ENCODE data around the gene MAP3K4.
"Not testable (repeated sequence)": the region's sequence is repeated elsewhere in the genome, so short reads cannot be mapped to it uniquely, and the experiment has no call there.

MAP3K4 gene

DNA sequence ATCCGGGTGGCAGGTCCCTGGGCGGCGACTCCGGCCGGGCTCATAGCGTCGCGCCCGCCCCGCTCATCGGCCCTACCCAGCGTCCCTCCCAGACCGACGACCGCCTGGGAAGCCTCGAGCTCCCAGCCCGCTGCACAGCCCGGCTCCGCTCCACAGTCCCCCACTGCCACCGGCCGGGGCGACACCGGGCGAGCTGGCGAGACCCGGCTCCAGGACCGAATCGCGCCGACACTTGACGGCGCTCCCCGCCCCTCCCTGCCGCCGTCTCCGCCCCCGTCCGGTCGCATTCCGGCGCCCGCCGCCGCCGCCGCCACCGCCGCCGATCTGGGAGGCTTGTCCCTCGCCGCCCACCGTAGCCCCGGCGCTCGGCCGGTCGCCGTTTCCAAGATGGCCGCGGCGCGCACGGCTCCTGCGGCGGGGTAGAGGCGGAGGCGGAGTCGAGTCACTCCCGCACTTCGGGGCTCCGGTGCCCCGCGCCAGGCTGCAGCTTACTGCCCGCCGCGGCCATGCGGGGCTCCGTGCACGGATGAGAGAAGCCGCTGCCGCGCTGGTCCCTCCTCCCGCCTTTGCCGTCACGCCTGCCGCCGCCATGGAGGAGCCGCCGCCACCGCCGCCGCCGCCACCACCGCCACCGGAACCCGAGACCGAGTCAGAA is at the start of gene MAP3K4:
Gene MAP3K4, plus strand, starts transcription at position 364 of the 655 bp plus-strand sequence. Its CDS starts 163 bp downstream, at position 527.
- DNase-seq = peak; percentile 85

DNA sequence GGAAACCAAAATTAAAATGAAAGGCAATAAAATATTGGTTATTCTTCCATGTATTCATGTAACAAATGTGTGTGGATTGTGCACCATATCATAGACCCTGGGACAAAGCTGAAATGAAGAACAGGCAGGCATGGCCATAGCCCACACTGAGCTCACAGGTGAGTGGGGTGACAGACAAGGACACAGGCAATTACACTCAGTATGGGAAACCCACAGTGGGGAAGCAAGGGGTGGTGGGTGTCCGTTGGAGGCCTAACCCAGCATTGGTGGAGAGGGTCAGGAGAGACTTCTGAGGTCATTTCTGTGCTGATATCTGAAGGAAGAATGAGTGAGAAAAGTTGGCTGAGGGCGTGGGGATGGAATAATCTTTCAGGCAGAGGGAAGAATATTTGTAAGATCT is 47.6 kb upstream of the MAP3K4 start:
- DNase-seq = no peak

DNA sequence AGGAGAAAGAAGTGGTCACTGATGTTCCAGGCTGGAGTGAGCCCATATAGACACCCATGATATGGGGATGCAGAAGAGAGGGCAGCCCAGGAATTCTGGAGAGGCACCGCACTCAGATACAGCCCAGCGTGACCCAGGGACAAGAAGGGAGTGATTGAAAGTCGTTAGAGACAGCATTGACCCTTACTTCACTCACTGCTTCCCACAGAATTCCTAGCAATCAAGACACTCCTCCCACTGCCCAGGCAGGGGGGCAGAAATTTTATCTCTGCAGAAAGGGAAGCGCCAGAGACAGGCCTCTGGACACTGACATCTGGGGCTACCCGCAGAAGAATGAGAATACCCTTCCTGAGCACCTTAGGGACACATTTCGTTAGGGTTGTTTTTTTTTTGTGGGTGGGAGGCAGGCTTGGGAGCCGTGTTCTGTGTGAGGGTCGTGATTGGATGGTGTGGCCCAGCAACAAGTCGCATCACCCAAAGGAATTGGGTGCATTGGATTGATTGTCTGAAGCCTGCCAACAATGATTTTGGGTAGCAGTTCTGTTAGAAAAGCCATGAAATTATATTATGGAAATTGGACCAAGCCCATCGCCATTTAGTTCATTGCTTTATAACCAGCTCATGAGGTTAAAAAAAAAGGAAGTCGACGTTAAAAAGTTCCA is 45.9 kb upstream of the MAP3K4 start:
- no peak for DNase-seq

DNA sequence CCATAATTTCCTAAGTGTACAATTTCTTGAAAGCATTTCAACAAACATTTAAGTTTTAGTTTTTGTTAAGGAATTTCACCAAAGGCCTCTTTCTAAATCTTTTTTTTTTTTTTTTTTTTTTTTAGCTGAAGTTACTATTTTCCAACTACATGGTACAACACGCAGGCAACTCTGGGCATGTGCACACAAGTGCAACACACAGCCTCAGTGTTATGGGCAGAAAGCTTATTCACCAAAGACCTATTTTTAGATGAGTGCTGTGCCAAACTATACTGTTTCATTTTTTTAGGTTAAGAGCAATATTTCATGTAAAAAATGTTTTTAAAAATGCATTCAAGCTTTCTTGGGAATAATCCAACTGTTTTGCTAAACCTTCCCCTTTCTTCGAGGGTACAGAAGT is 42.0 kb upstream of the MAP3K4 start:
- no peak for DNase-seq

DNA sequence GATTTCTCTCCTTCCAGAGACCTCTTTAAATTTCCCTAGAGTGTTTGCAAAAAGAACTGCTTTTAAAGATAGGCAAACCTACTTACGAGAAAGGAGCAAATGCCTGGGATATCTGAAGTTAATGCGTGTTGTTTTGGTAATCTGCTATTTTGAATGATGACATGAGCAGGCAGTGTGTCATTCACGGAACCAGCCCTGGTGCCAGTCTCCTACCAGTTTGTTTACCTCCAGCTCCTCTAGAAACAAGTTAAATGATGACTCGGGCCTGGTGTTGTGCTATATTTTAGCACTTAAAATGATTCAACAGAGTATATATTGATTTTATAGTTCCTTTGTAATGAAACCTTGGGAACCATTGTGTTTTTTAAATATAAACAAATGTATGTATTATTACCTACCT is 41.1 kb upstream of the MAP3K4 start:
- DNase-seq = no peak

- no peak for DNase-seq
Observed at GRCh38 chr6:160951187-160952030, 40.2 kb upstream of the MAP3K4 start.

DNA sequence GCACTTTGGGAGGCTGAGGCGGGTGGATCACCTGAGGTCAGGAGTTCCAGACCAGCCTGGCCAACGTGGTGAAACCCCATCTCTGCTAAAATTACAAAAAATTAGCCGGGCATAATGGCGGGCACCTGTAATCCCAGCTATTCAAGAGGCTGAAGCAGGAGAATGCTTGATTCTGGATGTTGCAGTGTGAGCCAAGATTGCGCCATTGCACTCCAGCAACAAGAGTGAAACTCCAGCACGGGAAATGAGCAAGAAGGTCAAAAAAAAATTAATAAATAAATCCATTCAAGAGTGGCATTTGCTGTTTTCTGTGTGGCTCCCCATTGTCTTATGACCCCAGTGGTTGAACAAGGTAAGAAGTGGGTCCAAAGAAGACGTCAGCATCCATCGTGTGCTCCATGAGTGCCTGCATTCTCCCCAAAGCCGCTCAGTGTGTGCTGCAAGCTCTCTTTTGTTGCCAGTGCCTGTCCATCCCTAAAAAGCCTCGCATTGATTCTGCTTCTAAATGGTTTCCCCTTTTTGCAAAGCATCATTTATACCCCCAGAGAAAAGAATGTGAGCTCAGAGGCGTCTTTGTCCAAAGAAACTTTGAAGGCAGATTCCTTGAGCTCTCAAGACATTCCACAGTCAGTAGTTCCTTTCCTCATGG is 38.8 kb upstream of the MAP3K4 start:
- no peak for DNase-seq

DNA sequence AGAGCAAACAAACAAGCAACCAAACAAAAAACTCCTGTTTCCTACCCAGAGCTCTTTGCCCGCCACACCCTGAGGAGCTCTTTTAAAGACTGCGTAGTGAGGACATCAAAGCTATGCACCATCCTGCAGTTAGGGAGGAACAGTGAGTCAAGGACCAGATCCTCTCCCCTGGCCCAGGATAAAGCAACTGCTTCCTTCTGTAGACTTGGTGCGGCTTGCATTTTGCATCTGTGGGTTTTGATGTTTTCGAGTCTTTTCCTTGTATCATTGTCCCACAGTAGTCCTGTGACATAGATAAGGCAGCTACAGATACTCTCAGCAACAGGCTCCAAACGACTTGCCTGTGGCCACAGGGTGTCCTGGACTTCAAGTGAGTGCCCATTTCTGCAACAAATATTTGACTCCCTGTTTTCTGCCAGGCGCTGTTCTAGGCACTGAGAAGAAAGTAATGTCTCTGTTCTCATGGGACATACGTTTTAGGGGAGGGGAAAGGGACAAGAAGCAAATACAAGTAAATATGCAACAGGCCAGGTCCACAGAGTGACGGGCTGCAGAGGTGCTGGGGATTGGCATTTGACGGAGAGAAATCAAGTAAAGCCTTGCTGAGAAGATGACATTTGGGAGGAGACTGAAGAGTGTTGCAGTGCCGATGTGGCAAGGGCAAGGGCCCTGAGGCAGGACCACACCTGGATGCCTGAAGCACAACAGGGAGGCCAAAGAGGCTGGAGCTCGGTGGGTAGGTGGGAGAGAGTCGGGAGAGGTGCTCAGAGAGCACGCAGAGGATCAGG is 35.9 kb upstream of the MAP3K4 start:
- no peak for DNase-seq

- no peak for DNase-seq
Observed at GRCh38 chr6:160956300-160957035, 35.1 kb upstream of the MAP3K4 start.

- no peak for DNase-seq
Observed at GRCh38 chr6:160959726-160960435, 31.7 kb upstream of the MAP3K4 start.

- DNase-seq = no peak
Observed at GRCh38 chr6:160960839-160961238, 30.7 kb upstream of the MAP3K4 start.

GRCh38 chr6:160962835-160963623 is 28.5 kb upstream of the MAP3K4 start:
- no peak for DNase-seq

- no peak for DNase-seq
Observed at GRCh38 chr6:160963651-160964050, 27.9 kb upstream of the MAP3K4 start.

GRCh38 chr6:160965893-160966292 is 25.7 kb upstream of the MAP3K4 start:
- no peak for DNase-seq

DNA sequence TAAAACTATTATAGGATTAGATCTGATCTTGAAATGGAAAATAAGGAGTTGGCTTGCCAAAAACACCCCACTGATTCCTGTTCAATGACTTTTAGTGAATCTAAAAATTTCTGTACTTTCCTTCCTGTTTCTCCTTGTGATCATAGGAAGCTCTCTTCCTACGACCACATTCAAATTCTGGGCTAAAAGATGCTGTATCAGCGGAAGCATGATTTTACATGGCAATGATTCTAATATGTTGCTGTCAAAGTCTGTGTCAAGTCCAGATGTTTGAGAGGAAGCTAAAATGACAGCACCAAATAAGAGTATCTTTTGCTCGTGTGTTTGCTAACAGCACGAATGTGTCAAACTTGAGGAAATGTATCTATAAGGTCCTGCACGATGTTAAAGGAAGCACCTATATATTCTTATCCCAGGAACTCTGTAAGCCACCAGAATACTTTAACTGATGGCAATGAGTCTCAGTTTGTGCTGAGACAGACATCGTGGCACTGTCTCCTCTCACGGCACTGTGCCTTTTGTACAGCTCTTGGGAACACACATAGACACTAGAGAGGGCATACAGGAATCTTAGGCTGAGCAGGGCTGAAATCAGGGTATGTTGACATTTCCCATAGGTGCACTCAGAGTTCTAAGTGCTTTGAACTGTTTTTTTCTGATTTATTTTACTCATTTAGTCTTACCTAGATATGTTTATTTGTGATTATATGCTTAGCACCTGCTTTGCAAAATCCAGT is 24.9 kb upstream of the MAP3K4 start:
- DNase-seq = no peak

DNA sequence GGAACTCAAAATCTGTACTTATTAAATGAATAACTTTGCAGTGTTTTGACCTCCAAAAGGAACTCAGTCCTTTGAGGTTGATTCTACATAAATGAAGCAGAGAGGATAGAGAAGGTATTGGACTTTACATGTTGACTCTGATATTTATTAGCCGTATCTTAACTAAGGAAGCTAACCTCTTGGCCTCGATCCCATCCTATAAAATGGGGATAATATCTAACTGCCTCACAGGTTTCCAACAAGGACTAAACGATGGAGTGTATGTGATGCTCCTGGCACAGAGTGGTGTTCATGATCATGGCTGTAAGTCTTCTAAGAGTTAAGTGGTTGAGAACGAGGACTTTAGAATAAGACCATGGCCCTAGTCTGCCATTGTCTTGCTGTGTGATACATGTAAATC is 24.2 kb upstream of the MAP3K4 start:
- no peak for DNase-seq

GRCh38 chr6:160967833-160968232 is 23.7 kb upstream of the MAP3K4 start:
- no peak for DNase-seq

DNA sequence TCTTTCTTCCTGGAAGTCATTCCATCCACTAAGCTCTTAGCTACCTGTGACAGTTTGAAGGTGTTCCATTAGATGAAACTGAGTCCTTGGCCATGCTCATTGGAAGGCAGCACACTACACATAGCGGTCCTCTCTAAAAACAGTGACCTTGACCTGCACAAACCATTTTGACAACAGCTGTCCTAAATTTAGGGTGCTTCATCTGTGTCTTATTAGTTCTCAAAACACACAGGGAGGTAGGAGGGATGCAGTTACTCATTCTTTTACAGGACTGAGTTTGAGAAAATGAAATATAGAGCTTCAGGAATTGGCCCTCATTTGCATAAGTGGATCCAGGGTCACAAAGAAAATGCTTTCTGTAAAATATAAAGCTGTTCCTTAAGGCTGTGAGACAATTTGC is 20.4 kb upstream of the MAP3K4 start:
- DNase-seq = no peak

GRCh38 chr6:160972111-160972510 is 19.5 kb upstream of the MAP3K4 start:
- no peak for DNase-seq

DNA sequence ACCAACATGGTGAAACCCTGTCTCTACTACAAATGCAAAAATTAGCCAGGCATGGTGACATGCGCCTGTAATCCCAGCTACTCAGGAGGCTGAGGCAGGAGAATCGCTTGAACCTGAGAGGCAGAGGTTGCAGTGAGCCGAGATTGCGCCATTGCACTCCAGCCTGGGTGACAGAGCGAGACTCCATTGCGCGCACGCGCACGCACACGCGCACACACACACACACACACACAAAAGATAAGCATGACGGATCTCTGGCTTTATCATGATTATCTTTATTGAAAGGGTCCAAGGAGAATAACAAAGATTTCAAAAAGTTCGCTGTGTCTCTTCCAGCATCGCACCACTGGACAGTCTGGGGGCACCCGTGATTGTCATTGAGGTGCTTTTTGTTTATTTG is 19.0 kb upstream of the MAP3K4 start:
- DNase-seq = not testable (repeated sequence)

All from activated CD4-positive, alpha-beta T cell treated with anti-CD3 and anti-CD28 coated beads for 48 hours (primary cell).